ACHN (cell line): ENCODE results near the gene CDON.

Experiments
- DNase-seq: peaks from one replicate; pipeline ENCODE4 v3.0.0-alpha.2; 2015
- in situ Hi-C: cut with HindIII; loops from 2 replicates; pipeline ENCODE4 v1.10.0; 2017; ENCODE audit warnings: low sequenced_read_pairs, low pct_ligation_motif_present, low pct_unique_long_range_greater_than_20kb

Gene CDON

DNA sequence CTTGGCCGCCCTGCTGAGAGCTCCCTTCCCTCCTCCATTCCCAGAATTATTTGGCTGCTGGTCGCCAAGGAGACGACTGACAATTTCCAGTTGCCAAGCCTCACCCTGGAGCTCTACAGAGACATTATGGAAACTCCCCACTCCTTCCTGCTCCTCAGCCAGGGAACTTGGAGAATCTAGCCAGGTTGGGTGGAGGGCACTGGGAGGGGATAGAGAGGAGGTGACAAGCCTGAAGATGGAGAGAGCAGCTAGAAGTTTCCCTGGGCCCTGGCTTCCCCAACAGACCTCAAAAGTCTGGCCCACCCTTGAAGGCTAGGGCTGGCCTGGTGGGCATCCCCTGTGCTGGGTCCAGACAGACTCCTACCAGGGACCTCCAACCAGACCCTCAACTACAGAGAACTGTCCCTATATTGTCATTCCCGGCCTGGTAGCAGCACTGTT lies 123.6 kb downstream of the CDON start:
- in situ Hi-C loops, result no loop called here
- DNase-seq, result no peak

GRCh38 chr11:125938418-125938817 lies 124.2 kb downstream of the CDON start:
- no peak for DNase-seq
- in situ Hi-C loops, result no loop called here

DNA sequence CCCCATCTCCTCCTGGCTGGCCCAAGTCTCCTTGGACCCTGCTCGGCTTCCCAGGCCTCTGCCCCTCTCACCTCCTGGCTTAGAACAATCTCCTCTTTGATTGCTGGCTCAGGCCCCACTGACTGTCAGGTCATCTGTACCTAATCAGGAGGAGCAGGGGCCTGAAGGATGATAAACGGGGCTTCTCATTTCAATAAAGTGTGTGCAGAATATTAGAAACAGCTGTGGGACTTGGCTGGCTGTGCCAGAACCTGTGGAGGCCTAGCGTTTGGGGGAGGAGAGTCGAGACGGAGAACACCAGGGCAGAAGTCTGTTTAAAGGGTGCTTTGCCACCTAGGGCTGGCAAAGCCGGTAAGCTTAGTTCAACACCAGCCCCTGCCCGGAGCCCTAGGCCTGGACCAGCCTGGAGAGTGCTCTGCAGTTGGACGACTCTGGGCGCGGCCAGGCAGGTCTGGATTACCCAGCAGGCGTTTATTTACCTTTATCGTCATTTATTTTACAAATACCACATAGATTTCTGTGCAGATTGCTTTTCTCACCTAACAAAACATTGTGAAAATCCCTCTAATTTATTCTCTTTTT lies 127.0 kb downstream of the CDON start:
- in situ Hi-C loops, result no loop called here
- no peak for DNase-seq

DNA sequence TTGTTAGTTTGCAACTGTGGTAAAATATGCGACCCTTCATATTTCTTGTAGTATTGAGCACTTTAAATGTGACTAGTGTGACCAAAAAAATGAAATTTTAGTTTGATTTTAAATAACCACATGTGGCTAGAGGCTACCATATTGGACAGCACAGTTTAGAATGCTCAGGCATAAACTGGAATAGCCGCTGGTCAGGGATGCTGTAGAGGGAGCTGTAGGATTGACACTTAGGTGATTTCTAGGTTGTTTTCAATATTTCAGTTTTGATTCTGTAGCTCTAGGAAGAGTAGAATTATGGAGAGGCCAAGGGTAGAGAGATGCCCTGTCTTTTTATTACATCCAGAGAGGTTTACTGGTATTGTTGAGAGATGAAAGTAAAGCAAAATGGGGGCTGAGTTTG lies 127.6 kb downstream of the CDON start:
- DNase-seq, result no peak
- in situ Hi-C loops, result no loop called here

DNA sequence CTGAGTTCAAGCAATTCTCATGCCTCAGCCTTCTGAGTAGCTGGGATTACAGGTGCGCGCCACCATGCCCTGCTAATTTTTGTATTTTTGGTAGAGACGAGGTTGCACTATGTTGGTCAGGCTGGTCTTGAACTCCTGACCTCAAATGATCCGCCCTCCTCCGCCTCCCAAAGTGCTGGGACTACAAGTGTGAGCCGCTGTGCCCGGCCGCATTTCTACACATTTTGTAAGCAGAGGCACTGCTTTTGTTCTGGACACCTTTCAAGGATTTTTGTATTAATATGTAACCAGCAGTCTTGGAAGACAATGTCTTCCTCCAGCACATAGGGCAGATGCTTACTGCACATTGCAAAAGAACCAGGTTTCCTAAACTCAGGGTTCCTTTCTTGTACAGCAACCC lies 128.2 kb downstream of the CDON start:
- no peak for DNase-seq
- in situ Hi-C loops, result no loop called here

- no peak for DNase-seq
- in situ Hi-C loops, result no loop called here
Observed at GRCh38 chr11:125933030-125933813, 129.4 kb downstream of the CDON start.

- in situ Hi-C loops, result no loop called here
- no peak for DNase-seq
Observed at GRCh38 chr11:125932301-125932700, 130.4 kb downstream of the CDON start.

DNA sequence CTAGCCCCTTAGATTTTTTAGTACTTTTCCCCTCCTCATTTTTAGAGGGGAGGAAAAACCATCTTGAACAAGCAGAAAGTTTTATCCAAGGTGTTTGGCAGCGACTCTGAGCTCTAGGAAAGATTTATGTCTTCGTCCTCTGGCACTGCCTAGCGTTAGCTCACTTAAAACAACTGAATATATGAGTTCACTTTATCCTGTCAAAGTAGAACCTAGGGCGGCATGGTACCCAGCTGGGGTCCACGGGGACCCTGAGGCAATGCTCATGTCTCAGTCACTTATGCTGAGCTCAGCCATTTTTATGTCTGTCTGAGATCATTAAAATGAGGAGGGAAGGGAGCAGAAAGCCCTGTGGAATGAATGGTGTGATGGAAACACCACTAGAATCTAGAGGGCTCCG lies 131.0 kb downstream of the CDON start:
- in situ Hi-C loops, result no loop called here
- DNase-seq, result no peak

- DNase-seq, result no peak
- in situ Hi-C loops, result no loop called here
Observed at GRCh38 chr11:125931116-125931515, 131.6 kb downstream of the CDON start.

DNA sequence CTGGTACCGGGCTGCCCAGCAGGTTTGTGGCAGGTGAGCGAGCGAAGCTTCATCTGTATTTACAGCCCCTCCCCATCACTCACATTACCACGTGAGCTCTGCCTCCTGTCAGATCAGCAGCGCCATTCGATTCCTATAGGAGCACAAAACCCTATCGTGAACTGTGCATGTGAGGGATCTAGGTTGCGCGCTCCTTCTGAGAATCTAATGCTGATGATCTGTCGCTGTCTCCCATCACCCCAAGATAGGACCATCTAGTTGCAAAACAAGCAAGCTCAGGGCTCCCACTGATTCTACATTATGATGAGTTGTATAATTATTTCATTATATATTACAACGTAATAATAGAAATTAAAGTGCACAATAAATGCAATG lies 132.6 kb downstream of the CDON start:
- in situ Hi-C loops, result no loop called here
- no peak for DNase-seq

- in situ Hi-C loops, result no loop called here
- DNase-seq, result no peak
Observed at GRCh38 chr11:125929445-125930075, 133.1 kb downstream of the CDON start.

GRCh38 chr11:125926682-125927081 lies 136.0 kb downstream of the CDON start:
- in situ Hi-C loops, result no loop called here

GRCh38 chr11:125925804-125926203 lies 136.9 kb downstream of the CDON start:
- DNase-seq, result no peak
- in situ Hi-C loops, result no loop called here

More at GRCh38 chr11:125926682-125927081, 136.0 kb downstream of the CDON start:
- no peak for DNase-seq

- no peak for DNase-seq
- in situ Hi-C loops, result no loop called here
Observed at GRCh38 chr11:125925247-125925740, 137.4 kb downstream of the CDON start.

- in situ Hi-C loops, result loop anchor here (25.0 kb wide), 1 partner anchor 288 kb away; the partner anchor contains the start of genes FAM118B and RPUSD4
- no peak for DNase-seq
Observed at GRCh38 chr11:125924384-125925007, 138.2 kb downstream of the CDON start.

GRCh38 chr11:125923633-125924032 lies 139.0 kb downstream of the CDON start:
- no peak for DNase-seq
- in situ Hi-C loops, result loop anchor here (25.0 kb wide), 1 partner anchor 289 kb away; the partner anchor contains the start of genes FAM118B and RPUSD4

GRCh38 chr11:125923012-125923579 lies 139.6 kb downstream of the CDON start:
- peak; percentile 69 for DNase-seq
- in situ Hi-C loops, result loop anchor here (25.0 kb wide), 1 partner anchor 289 kb away; the partner anchor contains the start of genes FAM118B and RPUSD4

DNA sequence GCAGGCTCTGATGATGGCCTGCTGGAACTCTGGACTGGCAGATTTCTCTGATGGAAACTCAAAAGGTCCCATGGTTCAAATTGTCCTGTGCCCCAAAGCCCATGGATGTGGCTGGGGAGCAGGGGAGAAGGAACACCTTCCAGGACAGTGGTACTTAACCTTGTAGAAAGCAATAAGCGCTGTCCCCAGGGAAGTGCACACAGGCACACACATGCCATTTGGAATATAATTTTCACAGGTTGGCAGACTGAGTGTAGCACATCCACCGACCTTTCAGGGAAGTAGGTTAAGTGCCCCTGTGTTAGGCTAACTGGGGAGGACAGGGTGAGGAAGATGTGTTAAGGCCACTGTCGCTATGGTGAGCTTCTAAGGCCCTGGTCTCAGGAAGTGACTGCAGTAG lies 140.5 kb downstream of the CDON start:
- in situ Hi-C loops, result loop anchor here (25.0 kb wide), 1 partner anchor 290 kb away; the partner anchor contains the start of genes FAM118B and RPUSD4
- DNase-seq, result no peak
